ENCODE results near the gene MBD5.

GRCh38 chr2:148495586-148495985 lies 474.7 kb downstream of the MBD5 start:
- TF ChIP-seq, protein P1, sequence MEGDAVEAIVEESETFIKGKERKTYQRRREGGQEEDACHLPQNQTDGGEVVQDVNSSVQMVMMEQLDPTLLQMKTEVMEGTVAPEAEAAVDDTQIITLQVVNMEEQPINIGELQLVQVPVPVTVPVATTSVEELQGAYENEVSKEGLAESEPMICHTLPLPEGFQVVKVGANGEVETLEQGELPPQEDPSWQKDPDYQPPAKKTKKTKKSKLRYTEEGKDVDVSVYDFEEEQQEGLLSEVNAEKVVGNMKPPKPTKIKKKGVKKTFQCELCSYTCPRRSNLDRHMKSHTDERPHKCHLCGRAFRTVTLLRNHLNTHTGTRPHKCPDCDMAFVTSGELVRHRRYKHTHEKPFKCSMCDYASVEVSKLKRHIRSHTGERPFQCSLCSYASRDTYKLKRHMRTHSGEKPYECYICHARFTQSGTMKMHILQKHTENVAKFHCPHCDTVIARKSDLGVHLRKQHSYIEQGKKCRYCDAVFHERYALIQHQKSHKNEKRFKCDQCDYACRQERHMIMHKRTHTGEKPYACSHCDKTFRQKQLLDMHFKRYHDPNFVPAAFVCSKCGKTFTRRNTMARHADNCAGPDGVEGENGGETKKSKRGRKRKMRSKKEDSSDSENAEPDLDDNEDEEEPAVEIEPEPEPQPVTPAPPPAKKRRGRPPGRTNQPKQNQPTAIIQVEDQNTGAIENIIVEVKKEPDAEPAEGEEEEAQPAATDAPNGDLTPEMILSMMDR (conservative IDR thresholded peaks at IDR 0.05; ENCODE audit: low read length), result no peak
- no peak for TF ChIP-seq EZH2phosphoT487 (IDR thresholded peaks at IDR 0.05; ENCODE audit: borderline replicate concordance, low read depth, low read length)
